Adipocyte (in vitro differentiated cells): ENCODE results near the gene FKBP7.
"Not testable (repeated sequence)": the region's sequence is repeated elsewhere in the genome, so short reads cannot be mapped to it uniquely, and the experiment has no call there.

Experiments
- DNase-seq: peaks from one replicate; pipeline ENCODE4 v3.0.0-alpha.2; 2015; ENCODE audit warnings: low read depth
- H3K27me3 ChIP-seq: replicated peaks from 2 replicates; pipeline ENCODE4 v1.7.0; 2013; ENCODE audit warnings: mild to moderate bottlenecking, low read length, moderate library complexity; ENCODE audit not compliant: control insufficient read depth, insufficient read depth
- H3K36me3 ChIP-seq: 2 replicates; pipeline ENCODE4 v1.7.0; 2013; ENCODE audit warnings: low read length, mild to moderate bottlenecking, moderate library complexity; ENCODE audit not compliant: control insufficient read depth, insufficient read depth, severe bottlenecking
- H3K4me1 ChIP-seq: 2 replicates; pipeline ENCODE4 v1.7.0; 2013; ENCODE audit warnings: mild to moderate bottlenecking, low read length, moderate library complexity; ENCODE audit not compliant: control insufficient read depth, insufficient read depth
- H3K4me3 ChIP-seq: 2 replicates; pipeline ENCODE4 v1.7.0; 2013; ENCODE audit warnings: mild to moderate bottlenecking, low read length, moderate library complexity
- H3K9ac ChIP-seq: 2 replicates; pipeline ENCODE4 v1.7.0; 2013; ENCODE audit warnings: mild to moderate bottlenecking, low read length, moderate library complexity
- H3K9me3 ChIP-seq: 2 replicates; pipeline ENCODE4 v1.7.0; 2013; ENCODE audit warnings: mild to moderate bottlenecking, low read length, moderate library complexity; ENCODE audit not compliant: control insufficient read depth

Gene FKBP7

DNA sequence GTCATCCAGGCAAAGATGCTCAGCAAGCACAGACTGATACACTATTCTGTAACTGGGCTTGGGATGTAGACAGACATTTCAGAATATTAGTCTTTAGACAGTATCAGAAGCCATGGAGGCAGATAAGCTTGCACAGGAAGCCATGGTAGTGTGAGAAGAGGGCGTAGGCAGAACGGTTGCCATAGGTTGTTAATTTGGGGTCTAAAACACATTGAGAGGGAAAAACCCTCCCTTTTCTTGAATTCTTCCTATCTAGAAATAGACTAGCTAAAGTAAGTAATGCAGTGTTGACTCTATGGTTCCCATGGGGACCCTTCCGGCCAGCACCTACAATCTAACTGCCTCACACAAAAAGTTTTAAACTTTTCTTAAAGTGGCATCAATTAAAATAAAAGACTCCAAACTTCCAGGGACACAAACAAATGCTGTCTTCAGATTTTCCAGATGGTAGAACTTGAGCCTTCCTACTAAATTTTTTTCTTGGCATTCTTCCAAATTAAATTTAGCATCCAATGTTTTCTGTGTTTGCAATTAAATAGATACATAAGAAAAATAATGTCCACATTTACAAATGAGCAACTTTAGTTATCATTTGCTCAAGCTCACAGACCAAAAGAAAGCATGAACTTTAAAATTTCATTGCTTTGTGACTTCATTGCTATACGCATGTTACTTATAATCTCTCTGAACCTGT lies 29.3 kb downstream of the FKBP7 start:
- no peaks in the 10 kb centered on the region for H3K27me3 ChIP-seq
- H3K4me3 ChIP-seq, result peak overlapping the region; percentile 90
- peaks cover 18% of the 10 kb centered on the region for H3K4me1 ChIP-seq
- H3K36me3 ChIP-seq, result peaks cover 41% of the 10 kb centered on the region
- DNase-seq, result peak; percentile 10
- H3K9ac ChIP-seq, result peak overlapping the region; percentile 97
- no peaks in the 10 kb centered on the region for H3K9me3 ChIP-seq

DNA sequence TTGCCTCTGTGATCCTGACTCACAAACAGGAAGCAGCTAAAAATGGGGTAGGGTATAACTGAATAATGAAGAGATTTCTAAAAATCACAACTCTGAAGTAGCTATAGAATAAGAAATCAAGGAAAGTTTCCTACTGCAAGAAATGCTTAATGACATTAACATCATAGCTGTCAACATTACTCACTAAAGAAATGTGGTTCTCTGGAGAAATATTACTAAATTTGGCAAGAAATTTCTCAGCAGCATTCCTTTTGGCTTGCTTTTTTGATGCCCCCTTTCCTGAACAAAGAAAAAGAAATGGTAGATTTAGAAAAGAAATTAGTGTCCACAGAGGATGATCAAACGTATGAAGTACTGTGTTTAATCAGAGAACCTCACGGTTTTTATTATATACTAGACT lies 37.0 kb downstream of the FKBP7 start:
- no peak overlapping the region for H3K9ac ChIP-seq
- H3K4me1 ChIP-seq, result peaks cover 8% of the 10 kb centered on the region
- no peak overlapping the region for H3K4me3 ChIP-seq
- no peaks in the 10 kb centered on the region for H3K27me3 ChIP-seq
- H3K9me3 ChIP-seq, result no peaks in the 10 kb centered on the region
- peaks cover 90% of the 10 kb centered on the region for H3K36me3 ChIP-seq
- DNase-seq, result no peak

DNA sequence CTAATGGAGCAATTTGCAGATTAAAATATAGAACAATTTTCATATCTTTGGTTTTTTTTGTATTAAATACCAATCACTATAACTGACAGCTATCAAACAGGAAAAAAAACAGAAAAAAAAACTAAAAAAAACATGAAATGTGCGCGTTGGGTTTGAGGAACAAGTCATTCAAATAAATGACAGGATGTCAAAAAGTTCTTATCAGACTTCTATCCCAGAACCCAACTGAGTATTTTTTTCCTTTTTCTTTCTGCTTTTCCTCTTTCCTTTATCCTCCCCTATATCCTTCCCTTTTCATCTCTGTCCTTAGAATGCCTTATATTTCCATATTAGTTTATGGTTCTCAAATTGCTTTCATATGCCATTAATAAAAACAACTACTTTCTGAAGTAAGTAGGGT lies 41.7 kb downstream of the FKBP7 start:
- H3K36me3 ChIP-seq, result peaks cover 92% of the 10 kb centered on the region
- no peaks in the 10 kb centered on the region for H3K27me3 ChIP-seq
- peaks cover 6% of the 10 kb centered on the region for H3K4me1 ChIP-seq
- DNase-seq, result no peak
- no peaks in the 10 kb centered on the region for H3K9me3 ChIP-seq
- no peak overlapping the region for H3K4me3 ChIP-seq
- no peak overlapping the region for H3K9ac ChIP-seq

DNA sequence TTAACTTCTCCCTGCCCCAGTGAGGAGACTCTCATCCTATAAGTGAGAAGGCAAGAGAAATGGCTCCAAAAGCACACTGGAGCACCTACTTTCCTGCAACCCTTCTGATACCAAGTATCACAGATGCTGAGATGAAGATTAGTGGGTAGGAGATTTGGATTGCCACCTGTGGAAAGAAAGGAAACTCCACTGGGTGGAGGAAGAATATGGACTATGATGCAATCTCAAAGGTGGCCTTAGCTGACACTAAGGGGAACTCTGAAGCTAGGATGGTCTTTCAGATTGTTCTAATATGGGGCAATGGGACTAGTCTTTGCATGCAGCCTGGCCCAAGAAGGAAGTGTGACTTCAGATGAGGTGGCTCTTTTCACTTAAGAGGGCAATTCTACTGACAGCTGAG lies 49.1 kb downstream of the FKBP7 start:
- Histone ChIP-seq H3K27me3 (no peaks in the 10 kb centered on the region), H3K9me3 (peaks cover 8% of the 10 kb centered on the region), H3K4me3 (no peak overlapping the region), H3K9ac (no peak overlapping the region), H3K4me1 (no peaks in the 10 kb centered on the region), H3K36me3 (peaks cover 61% of the 10 kb centered on the region)
- no peak for DNase-seq

DNA sequence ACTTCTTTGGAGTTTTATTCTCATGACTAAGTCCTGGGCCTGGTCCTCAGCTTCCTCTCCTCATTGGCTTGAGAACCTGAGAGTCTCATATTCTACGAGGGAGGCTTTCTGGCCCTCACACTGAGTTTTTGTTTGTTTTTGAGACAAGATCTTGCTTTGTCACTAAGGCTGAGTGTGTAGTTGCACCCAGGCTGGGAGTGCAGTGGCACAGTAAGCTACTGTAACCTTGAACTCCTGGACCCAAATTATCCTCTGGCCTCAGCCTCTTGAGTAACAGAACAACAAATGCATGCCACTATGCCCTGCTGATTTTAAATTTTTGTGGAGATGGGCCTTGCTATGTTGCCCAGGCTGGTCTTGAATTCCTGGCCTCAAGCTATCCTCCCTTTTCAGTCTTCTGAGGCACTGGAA lies 50.0 kb downstream of the FKBP7 start:
- Histone ChIP-seq H3K36me3 (peaks cover 51% of the 10 kb centered on the region), H3K9me3 (peaks cover 8% of the 10 kb centered on the region), H3K27me3 (no peaks in the 10 kb centered on the region), H3K9ac (no peak overlapping the region), H3K4me3 (no peak overlapping the region), H3K4me1 (no peaks in the 10 kb centered on the region)
- DNase-seq, result no peak

DNA sequence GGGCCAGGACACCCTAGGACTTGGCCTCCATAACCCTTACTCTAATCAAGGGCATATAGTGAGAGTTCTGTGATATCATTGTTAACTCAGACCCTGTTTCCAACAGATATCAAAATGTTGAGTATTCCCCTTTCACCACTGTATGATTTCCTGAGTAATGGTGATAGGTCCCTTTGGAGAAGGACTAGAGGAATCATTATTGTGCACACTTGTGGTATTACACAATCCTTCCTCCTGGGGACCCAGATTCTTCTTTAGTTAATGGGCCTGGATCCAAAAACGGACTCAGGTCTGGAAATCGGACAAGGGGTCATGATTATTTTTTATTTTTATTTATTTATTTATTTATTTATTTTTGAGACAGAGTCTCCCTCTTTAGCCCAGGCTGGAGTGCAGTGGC lies 50.9 kb downstream of the FKBP7 start:
- Histone ChIP-seq H3K36me3 (peaks cover 42% of the 10 kb centered on the region), H3K4me1 (no peaks in the 10 kb centered on the region), H3K9me3 (peaks cover 8% of the 10 kb centered on the region), H3K27me3 (no peaks in the 10 kb centered on the region), H3K9ac (no peak overlapping the region), H3K4me3 (no peak overlapping the region)
- no peak for DNase-seq

DNA sequence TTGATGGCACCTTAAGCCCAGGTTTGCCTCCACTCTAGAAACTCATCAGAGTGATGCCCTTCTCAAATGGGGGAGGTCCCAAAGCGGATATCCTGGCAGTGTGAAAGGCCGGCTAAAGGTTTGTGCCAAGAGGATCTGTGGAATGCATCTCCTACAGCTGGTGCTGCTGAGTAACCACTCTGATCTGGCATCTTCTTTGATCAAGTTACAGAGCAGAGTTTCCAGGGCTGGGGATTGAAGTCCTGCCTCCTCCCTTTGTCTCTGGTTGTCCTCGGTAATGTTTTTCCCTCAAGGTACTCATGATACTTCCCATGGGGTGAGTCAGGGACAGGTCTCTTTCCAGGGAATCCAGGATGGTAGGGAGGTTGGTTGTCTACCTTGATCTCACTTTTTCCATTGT lies 52.0 kb downstream of the FKBP7 start:
- Histone ChIP-seq H3K4me3 (no peak overlapping the region), H3K36me3 (peaks cover 31% of the 10 kb centered on the region), H3K9ac (no peak overlapping the region), H3K9me3 (peaks cover 8% of the 10 kb centered on the region), H3K27me3 (no peaks in the 10 kb centered on the region), H3K4me1 (no peaks in the 10 kb centered on the region)
- no peak for DNase-seq

DNA sequence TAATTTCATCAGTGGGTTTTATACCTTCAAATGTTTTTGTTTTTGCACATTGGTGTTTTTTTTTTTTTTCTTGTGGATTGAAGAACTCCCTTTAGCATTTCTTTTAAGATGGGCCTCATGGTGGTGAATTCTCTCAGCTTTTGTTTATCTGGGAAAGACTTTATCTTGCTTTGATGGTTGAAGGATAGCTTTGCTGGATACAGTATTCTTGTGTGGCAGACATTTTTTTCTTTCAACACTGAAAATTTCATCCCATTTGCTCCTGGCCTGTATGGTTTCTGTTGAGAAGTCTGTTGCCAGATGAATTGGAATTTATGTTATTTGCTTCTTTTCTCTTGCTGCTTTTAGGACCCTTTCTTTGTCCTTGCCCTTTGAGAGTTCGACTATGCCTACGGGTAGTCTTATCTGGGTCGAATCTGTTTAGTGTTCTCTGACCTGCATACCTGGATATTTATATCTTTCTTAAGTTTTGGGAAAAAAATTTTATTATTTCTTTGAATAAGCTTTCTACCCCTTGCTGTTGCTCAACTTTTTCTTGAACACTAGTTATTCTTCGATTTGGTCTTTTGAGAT lies 53.1 kb downstream of the FKBP7 start:
- Histone ChIP-seq H3K36me3 (peaks cover 21% of the 10 kb centered on the region), H3K27me3 (no peaks in the 10 kb centered on the region), H3K9me3 (peaks cover 8% of the 10 kb centered on the region), H3K9ac (no peak overlapping the region), H3K4me3 (no peak overlapping the region), H3K4me1 (no peaks in the 10 kb centered on the region)
- no peak for DNase-seq

DNA sequence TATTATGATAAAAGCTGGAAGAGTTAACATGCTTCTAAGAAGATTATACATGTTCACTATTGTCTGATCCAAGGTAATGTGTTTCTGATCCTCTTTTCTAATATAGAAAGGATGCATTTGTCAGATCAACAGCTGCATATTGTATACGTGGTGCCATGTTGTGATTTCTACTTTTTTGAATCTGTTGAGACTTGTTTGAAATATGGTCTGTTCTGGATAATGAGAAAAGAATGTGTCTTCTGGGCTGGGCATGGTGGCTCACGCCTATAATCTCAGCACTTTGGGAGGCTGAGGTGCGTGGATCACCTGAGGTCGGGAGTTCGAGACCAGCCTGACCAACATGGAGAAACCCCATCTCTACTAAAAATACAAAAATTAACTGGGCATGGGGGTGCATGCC lies 54.7 kb downstream of the FKBP7 start:
- H3K36me3 ChIP-seq, DNase-seq, H3K4me1 ChIP-seq, H3K9ac ChIP-seq, H3K27me3 ChIP-seq, H3K4me3 ChIP-seq, H3K9me3 ChIP-seq: not testable (repeated sequence)

DNA sequence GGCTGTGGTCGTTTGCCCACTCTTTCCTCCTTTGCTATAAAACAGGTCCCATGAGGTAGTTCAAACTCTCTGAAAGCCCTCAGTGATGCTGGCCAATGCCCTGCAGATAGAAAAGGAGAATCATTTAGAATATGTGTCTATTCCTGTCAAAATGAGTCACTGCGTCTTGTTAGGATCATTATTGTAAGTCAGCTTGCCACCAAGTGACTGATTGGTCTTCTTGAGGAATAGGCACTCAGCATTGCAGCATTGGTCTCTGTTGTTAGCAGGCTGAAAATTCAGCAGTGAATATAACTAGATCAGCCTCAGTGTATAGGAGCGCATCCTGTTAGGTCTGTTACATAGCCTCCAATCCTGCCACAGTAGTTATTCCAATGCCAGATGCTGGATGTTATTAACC lies 56.3 kb downstream of the FKBP7 start:
- Histone ChIP-seq H3K9ac (no peak overlapping the region), H3K36me3 (peaks cover 5% of the 10 kb centered on the region), H3K9me3 (peaks cover 8% of the 10 kb centered on the region), H3K4me1 (no peaks in the 10 kb centered on the region), H3K27me3 (no peaks in the 10 kb centered on the region), H3K4me3 (no peak overlapping the region)
- DNase-seq, result no peak

DNA sequence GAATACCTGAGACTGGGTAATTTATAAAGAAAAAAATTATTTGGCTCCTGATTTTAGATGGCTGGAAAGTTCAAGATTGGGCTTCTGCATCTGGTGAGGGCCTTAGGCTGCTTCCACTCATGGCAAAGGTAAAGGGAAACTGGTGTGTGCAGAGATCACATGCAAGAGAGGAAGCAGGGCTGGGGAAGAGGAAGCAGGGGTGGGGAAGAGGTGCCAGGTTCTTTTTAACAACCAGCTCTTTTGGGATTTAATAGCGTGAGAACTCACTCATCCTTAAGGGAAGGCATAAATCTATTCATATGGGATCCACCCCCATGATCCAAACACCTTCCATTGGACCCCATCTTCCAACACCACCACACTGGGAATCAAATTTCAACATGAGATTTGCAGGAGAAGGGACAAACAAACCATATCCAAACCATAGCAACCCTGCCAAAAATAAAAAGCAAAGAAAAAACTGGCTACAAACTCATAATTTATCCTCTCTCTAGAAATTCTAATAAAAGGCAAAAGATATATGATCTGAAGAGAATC lies 57.9 kb downstream of the FKBP7 start:
- H3K9ac ChIP-seq, result no peak overlapping the region
- peaks cover 6% of the 10 kb centered on the region for H3K9me3 ChIP-seq
- H3K4me1 ChIP-seq, result no peaks in the 10 kb centered on the region
- H3K4me3 ChIP-seq, result no peak overlapping the region
- no peak for DNase-seq
- H3K36me3 ChIP-seq, result no peaks in the 10 kb centered on the region
- H3K27me3 ChIP-seq, result no peaks in the 10 kb centered on the region
